ENCODE measurements around the gene SNX13. TPM values are rescaled to one million over a fixed set of nuclear protein-coding genes. Genes with fewer than 3 reads are reported as not detected.

The SNX13 gene
- total RNA-seq, 4 donors from 2014 or later: 74.9 to 154 (median 107) TPM

DNA sequence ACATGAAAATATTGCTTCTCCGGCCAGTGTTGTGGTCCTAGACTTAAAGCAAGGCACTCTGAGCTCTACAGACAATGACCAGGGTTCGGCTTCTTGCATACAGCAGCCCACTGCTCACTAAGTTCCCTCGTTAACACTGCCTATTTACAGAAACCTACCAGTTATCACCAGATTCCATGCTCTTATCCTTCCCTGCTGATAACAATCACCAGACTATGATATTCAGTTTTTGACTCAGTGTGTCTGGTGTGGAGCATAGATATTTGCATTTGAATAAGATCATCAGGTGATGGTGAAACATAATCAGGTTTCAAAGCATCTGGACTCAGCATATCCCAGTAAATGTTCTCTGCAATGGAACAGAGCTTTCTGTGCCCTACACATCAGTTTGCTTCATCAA lies 182.3 kb downstream of the SNX13 start:
- H3K27ac ChIP-seq: no peak overlapping the region
- no peaks in the 10 kb centered on the region for H3K4me1 ChIP-seq
- no peaks in the 10 kb centered on the region for H3K36me3 ChIP-seq
- H3K4me3 ChIP-seq: no peak overlapping the region
- no peaks in the 10 kb centered on the region for H3K9me3 ChIP-seq
- ATAC-seq (no peak), DNase-seq (no peak)
- intact Hi-C loops (cut with DNase I; ENCODE audit: low total_unique reads) (no loop called here), in situ Hi-C loops (cut with MboI; ENCODE audit: low sequenced_read_pairs in 4 of 4) (no loop called here)
- no peak for TF ChIP-seq POLR2A (IDR thresholded peaks at IDR 0.05)
- TF ChIP-seq, protein P1, sequence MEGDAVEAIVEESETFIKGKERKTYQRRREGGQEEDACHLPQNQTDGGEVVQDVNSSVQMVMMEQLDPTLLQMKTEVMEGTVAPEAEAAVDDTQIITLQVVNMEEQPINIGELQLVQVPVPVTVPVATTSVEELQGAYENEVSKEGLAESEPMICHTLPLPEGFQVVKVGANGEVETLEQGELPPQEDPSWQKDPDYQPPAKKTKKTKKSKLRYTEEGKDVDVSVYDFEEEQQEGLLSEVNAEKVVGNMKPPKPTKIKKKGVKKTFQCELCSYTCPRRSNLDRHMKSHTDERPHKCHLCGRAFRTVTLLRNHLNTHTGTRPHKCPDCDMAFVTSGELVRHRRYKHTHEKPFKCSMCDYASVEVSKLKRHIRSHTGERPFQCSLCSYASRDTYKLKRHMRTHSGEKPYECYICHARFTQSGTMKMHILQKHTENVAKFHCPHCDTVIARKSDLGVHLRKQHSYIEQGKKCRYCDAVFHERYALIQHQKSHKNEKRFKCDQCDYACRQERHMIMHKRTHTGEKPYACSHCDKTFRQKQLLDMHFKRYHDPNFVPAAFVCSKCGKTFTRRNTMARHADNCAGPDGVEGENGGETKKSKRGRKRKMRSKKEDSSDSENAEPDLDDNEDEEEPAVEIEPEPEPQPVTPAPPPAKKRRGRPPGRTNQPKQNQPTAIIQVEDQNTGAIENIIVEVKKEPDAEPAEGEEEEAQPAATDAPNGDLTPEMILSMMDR (IDR thresholded peaks at IDR 0.05 in 4 of 5, conservative IDR thresholded peaks at IDR 0.05 in 1 of 5): no peak
- no peaks in the 10 kb centered on the region for H3K27me3 ChIP-seq

DNA sequence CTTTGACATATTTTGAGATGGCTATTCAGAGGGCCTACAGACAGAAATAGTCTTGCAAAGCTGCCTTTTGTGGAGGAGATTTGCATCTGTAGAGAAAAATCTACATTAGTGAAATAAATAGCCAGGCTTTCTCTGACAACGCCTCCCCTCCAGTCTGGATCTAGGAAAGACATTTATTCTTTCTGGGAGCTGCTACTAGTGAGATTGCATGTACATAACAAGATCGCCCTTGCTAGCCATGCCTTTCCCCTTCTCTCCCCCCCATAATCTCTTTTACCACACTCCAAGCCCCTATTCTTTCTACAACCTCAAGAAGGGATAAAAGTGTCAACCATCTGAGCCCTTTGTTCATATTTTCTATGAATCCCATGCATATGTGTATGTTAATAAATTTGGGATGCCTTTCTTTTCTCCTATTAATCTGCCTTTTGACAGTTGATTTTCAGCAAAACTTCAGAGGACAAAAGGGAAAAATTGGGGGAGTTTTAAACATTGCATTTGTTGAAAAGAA lies 194.2 kb downstream of the SNX13 start:
- ATAC-seq (no peak), DNase-seq (no peak)
- no peak overlapping the region for H3K4me3 ChIP-seq
- intact Hi-C loops (cut with DNase I; ENCODE audit: low total_unique reads) (no loop called here), in situ Hi-C loops (cut with MboI; ENCODE audit: low sequenced_read_pairs in 4 of 4) (no loop called here)
- no peak overlapping the region for H3K27ac ChIP-seq
- TF ChIP-seq, protein P1 (IDR thresholded peaks at IDR 0.05 in 4 of 5, conservative IDR thresholded peaks at IDR 0.05 in 1 of 5): no peak
- no peak for TF ChIP-seq POLR2A (IDR thresholded peaks at IDR 0.05)
- H3K9me3 ChIP-seq: no peaks in the 10 kb centered on the region
- no peaks in the 10 kb centered on the region for H3K27me3 ChIP-seq
- H3K36me3 ChIP-seq: no peaks in the 10 kb centered on the region
- H3K4me1 ChIP-seq: no peaks in the 10 kb centered on the region

DNA sequence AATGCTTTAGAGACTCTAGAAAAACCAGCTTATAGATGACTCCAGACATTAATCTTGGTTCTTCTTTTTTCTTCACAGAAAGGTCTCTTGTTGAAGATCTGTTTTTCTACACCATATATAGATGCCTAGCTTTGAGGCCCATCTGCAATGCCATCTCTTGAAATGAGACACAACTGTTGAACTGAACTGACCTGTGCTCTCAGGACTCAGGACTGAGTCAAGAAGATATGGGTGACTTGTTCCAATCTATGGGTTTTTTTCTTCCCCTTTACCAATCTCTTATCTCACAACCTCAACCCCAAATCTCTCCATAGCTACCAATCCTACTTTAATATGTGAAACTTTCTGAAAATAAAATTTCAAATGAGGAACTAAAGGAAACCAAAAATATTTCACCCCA lies 194.7 kb downstream of the SNX13 start:
- no peaks in the 10 kb centered on the region for H3K27me3 ChIP-seq

DNA sequence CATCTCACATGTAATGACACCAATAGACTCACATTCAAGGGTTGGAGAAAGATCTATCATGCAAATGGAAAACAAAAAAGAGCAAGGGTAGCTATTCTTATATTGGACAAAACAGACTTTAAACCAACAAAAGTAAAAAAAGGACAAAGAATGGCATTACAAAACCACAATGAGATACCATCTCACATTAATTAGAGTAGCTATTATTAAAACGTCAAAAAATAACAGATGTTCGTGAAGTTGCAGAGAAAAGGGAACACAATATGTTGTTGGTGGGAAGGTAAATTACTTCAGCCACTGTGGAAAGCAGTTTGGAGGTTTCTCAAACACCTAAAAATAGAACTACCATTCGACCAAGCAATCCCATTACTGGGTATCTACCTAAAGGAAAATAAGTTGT lies 197.0 kb downstream of the SNX13 start:
- no peaks in the 10 kb centered on the region for H3K27me3 ChIP-seq
- no peak overlapping the region for H3K4me3 ChIP-seq
- ATAC-seq (no peak), DNase-seq (no peak)
- intact Hi-C loops (cut with DNase I; ENCODE audit: low total_unique reads): no loop called here
- H3K36me3 ChIP-seq: no peaks in the 10 kb centered on the region
- no peaks in the 10 kb centered on the region for H3K4me1 ChIP-seq
- H3K9me3 ChIP-seq: no peaks in the 10 kb centered on the region
- H3K27ac ChIP-seq: no peak overlapping the region
- TF ChIP-seq, protein P1 (IDR thresholded peaks at IDR 0.05 in 4 of 5, conservative IDR thresholded peaks at IDR 0.05 in 1 of 5): no peak
- TF ChIP-seq POLR2A (IDR thresholded peaks at IDR 0.05): no peak
- in situ Hi-C loops (cut with MboI; ENCODE audit: low sequenced_read_pairs in 4 of 4): no loop called here

More for the DNA sequence above, 194.7 kb downstream of the SNX13 start:
- no peaks in the 10 kb centered on the region for H3K4me1 ChIP-seq
- in situ Hi-C loops (cut with MboI; ENCODE audit: low sequenced_read_pairs in 4 of 4): no loop called here
- no peak for TF ChIP-seq POLR2A (IDR thresholded peaks at IDR 0.05)
- TF ChIP-seq, protein P1 (IDR thresholded peaks at IDR 0.05 in 4 of 5, conservative IDR thresholded peaks at IDR 0.05 in 1 of 5): no peak
- no peak overlapping the region for H3K4me3 ChIP-seq
- no peaks in the 10 kb centered on the region for H3K9me3 ChIP-seq
- intact Hi-C loops (cut with DNase I; ENCODE audit: low total_unique reads): no loop called here
- no peak overlapping the region for H3K27ac ChIP-seq
- DNase-seq (no peak), ATAC-seq (no peak)
- H3K36me3 ChIP-seq: no peaks in the 10 kb centered on the region

DNA sequence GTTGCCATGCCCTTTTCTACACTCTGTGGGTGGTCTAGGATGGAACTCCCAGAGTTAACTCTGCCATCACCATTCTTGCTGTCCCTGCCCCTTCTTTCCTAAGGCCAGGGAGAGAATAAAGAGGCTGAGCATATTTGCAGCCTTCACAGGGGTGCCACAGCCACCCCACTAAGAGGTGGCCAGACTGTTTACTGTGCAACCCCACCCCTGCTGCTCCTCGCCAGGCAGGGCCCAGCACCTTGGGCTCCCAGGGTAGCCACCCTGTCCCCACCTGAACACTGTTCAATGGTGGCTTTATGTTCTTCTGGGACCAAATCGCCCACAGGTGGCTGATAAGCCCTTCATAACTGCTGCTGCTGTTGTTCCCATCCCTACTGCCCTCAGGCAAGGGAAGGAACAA lies 198.9 kb downstream of the SNX13 start:
- ATAC-seq: no peak
- no peak for DNase-seq
- Histone ChIP-seq H3K4me3 (no peak overlapping the region), H3K9me3 (no peaks in the 10 kb centered on the region), H3K27me3 (no peaks in the 10 kb centered on the region), H3K27ac (no peak overlapping the region), H3K36me3 (no peaks in the 10 kb centered on the region), H3K4me1 (no peaks in the 10 kb centered on the region)
- intact Hi-C loops (cut with DNase I; ENCODE audit: low total_unique reads) (no loop called here), in situ Hi-C loops (cut with MboI; ENCODE audit: low sequenced_read_pairs in 4 of 4) (no loop called here)
- TF ChIP-seq, protein P1 (IDR thresholded peaks at IDR 0.05 in 4 of 5, conservative IDR thresholded peaks at IDR 0.05 in 1 of 5): no peak
